ENCODE measurements around the gene ZNF337. TPM values are rescaled to one million over a fixed set of nuclear protein-coding genes. Genes with fewer than 3 reads are reported as not detected.

Gene ZNF337
- total RNA-seq, 1 experiment from 2014 or later: 10.3 TPM

DNA sequence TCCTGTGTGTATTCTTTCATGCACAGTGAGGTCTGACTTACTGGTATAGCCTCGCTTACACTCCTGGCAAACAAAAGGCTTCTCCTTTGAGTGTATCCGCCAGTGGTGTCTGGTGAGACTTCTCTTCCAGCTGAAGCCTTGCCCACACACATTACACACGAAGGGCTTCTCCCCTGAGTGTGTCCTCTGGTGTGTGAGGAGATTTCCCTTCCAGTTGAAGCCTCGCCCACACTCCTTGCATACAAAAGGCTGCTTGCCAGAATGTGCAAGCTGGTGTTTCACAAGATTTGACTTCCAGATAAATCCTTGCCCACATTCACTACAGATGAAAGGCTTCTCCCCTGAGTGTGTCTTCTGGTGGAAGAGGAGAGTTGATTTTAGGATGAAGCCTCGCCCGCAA lies 21.5 kb downstream of the ZNF337 start:
- Histone ChIP-seq H4K5ac (ENCODE audit: insufficient read length, low read depth, low read length) (no peak overlapping the region), H3K27ac (ENCODE audit: insufficient read length, low read depth, low read length) (no peak overlapping the region), H3K18ac (ENCODE audit: insufficient read length, low read depth, low read length) (no peak overlapping the region), H3K14ac (ENCODE audit: insufficient read depth, low read length) (no peak overlapping the region), H2BK12ac (ENCODE audit: insufficient read length, low read depth, low read length) (no peak overlapping the region), H2AK5ac (ENCODE audit: insufficient read length, low read length) (no peak overlapping the region), H3K79me2 (ENCODE audit: insufficient read depth, low read length) (no peaks in the 10 kb centered on the region), H3K9ac (ENCODE audit: extremely low read depth, insufficient read length, low read length) (no peak overlapping the region), H3K23me2 (ENCODE audit: insufficient read length, low read depth, low read length, poor library complexity, severe bottlenecking) (no peaks in the 10 kb centered on the region), H3K79me1 (ENCODE audit: insufficient read depth, low read depth, low read length, poor library complexity, severe bottlenecking) (no peaks in the 10 kb centered on the region), H3K27me3 (ENCODE audit: insufficient read depth, low read length) (no peaks in the 10 kb centered on the region), H2AFZ (ENCODE audit: low read length) (no peak overlapping the region), H3K23ac (ENCODE audit: insufficient read length, low read depth, low read length) (no peak overlapping the region), H4K91ac (ENCODE audit: insufficient read length, low read depth, low read length) (no peak overlapping the region), H3K4ac (ENCODE audit: low read depth, low read length) (no peak overlapping the region), H2BK20ac (ENCODE audit: low read depth, low read length, poor library complexity, severe bottlenecking) (no peak overlapping the region), H3K9me3 (ENCODE audit: control insufficient read depth, low read depth, low read length) (no peaks in the 10 kb centered on the region), H3K4me2 (ENCODE audit: insufficient read depth, insufficient read length, low read length) (no peak overlapping the region), H4K8ac (replicated peaks; ENCODE audit: insufficient read length, low read depth, low read length) (no peak overlapping the region), H3T11ph (ENCODE audit: low read length) (no peak overlapping the region), H3K56ac (ENCODE audit: insufficient read length, low read depth, low read length) (no peak overlapping the region), H2BK5ac (ENCODE audit: insufficient read length, low read length) (no peak overlapping the region), H3K4me1 (ENCODE audit: insufficient read depth, low read length) (no peaks in the 10 kb centered on the region), H4K20me1 (ENCODE audit: control insufficient read depth, insufficient read depth, insufficient read length) (no peaks in the 10 kb centered on the region), H2BK120ac (ENCODE audit: low read depth, low read length, poor library complexity, severe bottlenecking) (no peak overlapping the region), H2BK15ac (ENCODE audit: low read depth, low read length) (no peak overlapping the region)
- TF ChIP-seq, protein P1, sequence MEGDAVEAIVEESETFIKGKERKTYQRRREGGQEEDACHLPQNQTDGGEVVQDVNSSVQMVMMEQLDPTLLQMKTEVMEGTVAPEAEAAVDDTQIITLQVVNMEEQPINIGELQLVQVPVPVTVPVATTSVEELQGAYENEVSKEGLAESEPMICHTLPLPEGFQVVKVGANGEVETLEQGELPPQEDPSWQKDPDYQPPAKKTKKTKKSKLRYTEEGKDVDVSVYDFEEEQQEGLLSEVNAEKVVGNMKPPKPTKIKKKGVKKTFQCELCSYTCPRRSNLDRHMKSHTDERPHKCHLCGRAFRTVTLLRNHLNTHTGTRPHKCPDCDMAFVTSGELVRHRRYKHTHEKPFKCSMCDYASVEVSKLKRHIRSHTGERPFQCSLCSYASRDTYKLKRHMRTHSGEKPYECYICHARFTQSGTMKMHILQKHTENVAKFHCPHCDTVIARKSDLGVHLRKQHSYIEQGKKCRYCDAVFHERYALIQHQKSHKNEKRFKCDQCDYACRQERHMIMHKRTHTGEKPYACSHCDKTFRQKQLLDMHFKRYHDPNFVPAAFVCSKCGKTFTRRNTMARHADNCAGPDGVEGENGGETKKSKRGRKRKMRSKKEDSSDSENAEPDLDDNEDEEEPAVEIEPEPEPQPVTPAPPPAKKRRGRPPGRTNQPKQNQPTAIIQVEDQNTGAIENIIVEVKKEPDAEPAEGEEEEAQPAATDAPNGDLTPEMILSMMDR (conservative IDR thresholded peaks at IDR 0.05): no peak
- WGBS (ENCODE audit: extremely low coverage, insufficient read length, low lambda C conversion rate): no CpG with 5 or more reads among the region's 6 CpGs
- peaks cover 43 to 56% (median 56%) of the 10 kb centered on the region in 3 experiments for H3K36me3 Mint-ChIP-seq (ENCODE audit: insufficient read depth in 1 of 3, low read depth in 3 of 3)
- H3K27me3 Mint-ChIP-seq (ENCODE audit: low read depth): no peaks in the 10 kb centered on the region
- DNase-seq: no peak
- no peaks in the 10 kb centered on the region; a peak in 1 of 5 replicates for H3K9me3 Mint-ChIP-seq
- no peak overlapping the region; a peak in 1 of 5 replicates for H3K4me3 Mint-ChIP-seq
- H3K4me1 Mint-ChIP-seq: no peaks in the 10 kb centered on the region
- H3K27ac Mint-ChIP-seq: no peak overlapping the region
